Spleen (tissue), 11 donors: ENCODE measurements around the gene CCDC63. TPM values are rescaled to one million over a fixed set of nuclear protein-coding genes. Genes with fewer than 3 reads are reported as not detected.
A peak's percentile ranks its signal among the peaks of the same experiment; 100 is the strongest.

Source experiments
- DNase-seq: peaks from one replicate; pipeline ENCODE4 v3.0.0-alpha.2; 2020
- H3K27ac ChIP-seq, 8 donors: fragments of 200-600 bp; sonication (generic) in 7 of 8; 1 replicate in 4 of 8; 2 replicates in 4 of 8; pipeline versions ENCODE4 v1.5.0 to v1.8.0; 2016 to 2021; ENCODE audit warnings: inconsistent platforms in 4 of 8, mild to moderate bottlenecking in 4 of 8, moderate library complexity in 1 of 8
- H3K27me3 ChIP-seq, 7 donors: fragments of 200-600 bp; sonication (generic) in 6 of 7; replicated peaks in 1 of 7; 1 replicate in 4 of 7; 2 replicates in 3 of 7; pipeline versions ENCODE4 v1.5.0 to v1.8.0; 2016 to 2021; ENCODE audit warnings: inconsistent platforms in 3 of 7, mild to moderate bottlenecking in 1 of 7
- H3K36me3 ChIP-seq, 6 donors: fragments of 200-600 bp; sonication (generic) in 5 of 6; 1 replicate in 4 of 6; 2 replicates in 2 of 6; pipeline versions ENCODE4 v1.5.0 to v1.8.0; 2016 to 2021; ENCODE audit warnings: inconsistent platforms in 2 of 6
- H3K4me1 ChIP-seq, 6 donors: fragments of 200-600 bp; sonication (generic) in 5 of 6; 1 replicate in 3 of 6; 2 replicates in 3 of 6; pipeline versions ENCODE4 v1.5.0 to v1.8.0; 2016 to 2021; ENCODE audit warnings: inconsistent platforms in 3 of 6
- H3K4me3 ChIP-seq, 8 donors: fragments of 200-600 bp; sonication (generic) in 7 of 8; 1 replicate in 4 of 8; 2 replicates in 4 of 8; pipeline versions ENCODE4 v1.5.0 to v1.8.0; 2016 to 2021; ENCODE audit warnings: inconsistent platforms in 4 of 8, mild to moderate bottlenecking in 4 of 8, moderate library complexity in 2 of 8
- H3K9me3 ChIP-seq, 8 donors: fragments of 200-600 bp; sonication (generic) in 7 of 8; 1 replicate in 4 of 8; 2 replicates in 4 of 8; pipeline versions ENCODE4 v1.5.0 to v1.8.0; 2016 to 2021; ENCODE audit warnings: inconsistent platforms in 4 of 8
- CTCF ChIP-seq, 11 experiments: fragments of 200-600 bp in 7 of 11; fragments of 450-650 bp in 4 of 11; sonication (generic) in 4 of 11; IDR thresholded peaks in 8 of 11; conservative IDR thresholded peaks in 3 of 11; 1 replicate in 7 of 11; 2 replicates in 4 of 11; pipeline versions ENCODE4 v1.4.0 to v1.8.0; 2016 to 2021; ENCODE audit warnings: antibody characterized with exemption in 11 of 11, inconsistent platforms in 4 of 11, mild to moderate bottlenecking in 1 of 11
- POLR2A ChIP-seq, 3 donors: fragments of 450-650 bp; IDR thresholded peaks; one replicate each; pipeline ENCODE4 v1.5.1; 2017; ENCODE audit warnings: antibody characterized with exemption in 3 of 3, mild to moderate bottlenecking in 1 of 3
- POLR2AphosphoS5 ChIP-seq, 3 donors: sonication (generic); formaldehyde crosslinking; IDR thresholded peaks; one replicate each; pipeline ENCODE4 v1.5.1; 2017; ENCODE audit warnings: antibody characterized with exemption in 3 of 3
- WGBS, 5 donors: extraction: QIAGEN DNeasy Blood & Tissue Kit in 3 of 5; methylation state at CpG; one replicate each; pipeline versions ENCODE4 v1.1.5 to v1.1.7; 2013 to 2018; 5-methylcytosine and 5-hydroxymethylcytosine counted together
- intact Hi-C: fragments of 100-400 bp; cut with DNase I; formaldehyde crosslinking; loops from one replicate; pipeline ENCODE4 v1.15.0; 2023; ENCODE audit warnings: low total_unique reads
- polyA plus RNA-seq, 3 donors: library from polyadenylated mRNA; stranded (reverse); fragments of 200-250 nt; gene quantifications; one replicate each; pipeline ENCODE4 v1.2.1, GENCODE V29; 2013
- total RNA-seq, 7 donors: library from RNA; depleted of rRNA in 3 of 7; stranded (reverse); fragments of >200 nt in 3 of 7; fragmentation: NEBNext Ultra II Directional in 4 of 7; extraction: Animal tissue kit (Norgen Biotek cat#: 25700) in 4 of 7; gene quantifications; one replicate each; pipeline versions ENCODE4 v1.1.0 to v1.2.1, GENCODE V29; 2016 to 2021
- donor health status: healthy with polysubstance abuse.
- donor health status: DM: no; HTN: no; CAD: no; lungs with moderate emphysema.
- donor health status: DM: no; HTN: no; CAD: no.
- donor health status: Bipolar disorder and iron deficiency.
- donor health status: healthy.
- donor health status: DM: no; HTN: no; CAD: no.
- donor health status: DM: yes; HTN: yes; CAD: no.

Gene CCDC63
- total and polyA plus RNA-seq, 10 donors: not detected

GRCh38 chr12:110930348-110931314 is 83.8 kb downstream of the CCDC63 start:
- peak; percentile 27 for DNase-seq
- Histone ChIP-seq H3K36me3 (no peaks in the 10 kb centered on the region), H3K4me1 (no peaks in the 10 kb centered on the region), H3K27me3 (peaks cover 0 to 35% (median 5%) of the 10 kb centered on the region in 7 donors), H3K27ac (no peak overlapping the region), H3K9me3 (no peaks in the 10 kb centered on the region), H3K4me3 (no peak overlapping the region)
- 84 to 92% (median 89%) methylated on average over 20 to 21 of the region's 21 CpGs for WGBS, 5 donors
- TF ChIP-seq POLR2AphosphoS5 (IDR thresholded peaks at IDR 0.05) (no peak), CTCF (IDR thresholded peaks at IDR 0.05 in 8 of 11, conservative IDR thresholded peaks at IDR 0.05 in 3 of 11) (no peak)
- intact Hi-C loops: no loop called here

- Histone ChIP-seq H3K36me3 (no peaks in the 10 kb centered on the region), H3K9me3 (no peaks in the 10 kb centered on the region), H3K4me3 (no peak overlapping the region), H3K4me1 (no peaks in the 10 kb centered on the region), H3K27me3 (peaks cover 0 to 42% (median 5%) of the 10 kb centered on the region in 7 donors), H3K27ac (no peak overlapping the region)
- intact Hi-C loops: no loop called here
- no peak for TF ChIP-seq CTCF (IDR thresholded peaks at IDR 0.05 in 8 of 11, conservative IDR thresholded peaks at IDR 0.05 in 3 of 11)
- no peak for TF ChIP-seq POLR2A (IDR thresholded peaks at IDR 0.05)
- no peak for TF ChIP-seq POLR2AphosphoS5 (IDR thresholded peaks at IDR 0.05)
- 68 to 85% (median 76%) methylated on average over 12 to 16 of the region's 16 CpGs for WGBS, 5 donors
- DNase-seq: peak; percentile 48
These were observed 84.5 kb downstream of the CCDC63 start for GRCh38 chr12:110931315-110931728.

GRCh38 chr12:110932046-110932445 is 85.3 kb downstream of the CCDC63 start:
- Histone ChIP-seq H3K9me3 (no peaks in the 10 kb centered on the region), H3K27me3 (peaks cover 0 to 50% (median 8%) of the 10 kb centered on the region in 7 donors), H3K4me3 (no peak overlapping the region), H3K27ac (no peak overlapping the region), H3K36me3 (no peaks in the 10 kb centered on the region), H3K4me1 (peaks cover 0 to 4% (median 3%) of the 10 kb centered on the region in 6 donors)
- no peak for DNase-seq
- no peak for TF ChIP-seq CTCF (IDR thresholded peaks at IDR 0.05 in 8 of 11, conservative IDR thresholded peaks at IDR 0.05 in 3 of 11)
- TF ChIP-seq POLR2A (IDR thresholded peaks at IDR 0.05): no peak
- TF ChIP-seq POLR2AphosphoS5 (IDR thresholded peaks at IDR 0.05): no peak
- intact Hi-C loops: no loop called here
- 45 to 54% (median 47%) methylated on average over 10 to 11 of the region's 11 CpGs for WGBS, 5 donors

- peaks cover 0 to 59% (median 12%) of the 10 kb centered on the region in 7 donors for H3K27me3 ChIP-seq
- TF ChIP-seq POLR2AphosphoS5 (IDR thresholded peaks at IDR 0.05): no peak
- TF ChIP-seq CTCF (IDR thresholded peaks at IDR 0.05 in 8 of 11, conservative IDR thresholded peaks at IDR 0.05 in 3 of 11): no peak
- no peak for TF ChIP-seq POLR2A (IDR thresholded peaks at IDR 0.05)
- H3K4me1 ChIP-seq: peaks cover 0 to 9% (median 8%) of the 10 kb centered on the region in 6 donors
- H3K9me3 ChIP-seq: no peaks in the 10 kb centered on the region
- intact Hi-C loops: no loop called here
- no peaks in the 10 kb centered on the region for H3K36me3 ChIP-seq
- 93 to 96% (median 95%) methylated on average over 16 of the region's 16 CpGs for WGBS, 5 donors
- H3K4me3 ChIP-seq: no peak overlapping the region
- DNase-seq: peak; percentile 53
- H3K27ac ChIP-seq: no peak overlapping the region
These were observed 86.7 kb downstream of the CCDC63 start for GRCh38 chr12:110933326-110933974.
